Epithelial cell of prostate (primary cell): ENCODE data around the gene POLD2.

Experiments
- DNase-seq: peaks from one replicate; pipeline ENCODE4 v3.0.0-alpha.2; 2011; ENCODE audit warnings: low read depth, low spot score
- H3K27ac ChIP-seq: fragments of 450-650 bp; 2 replicates; pipeline ENCODE4 v1.5.1; 2017; ENCODE audit warnings: mild to moderate bottlenecking

Gene POLD2

GRCh38 chr7:44116087-44116788 is 7.1 kb downstream of the POLD2 start:
- H3K27ac ChIP-seq, result no peak overlapping the region
- DNase-seq, result no peak

- DNase-seq, result no peak
- H3K27ac ChIP-seq, result no peak overlapping the region
These were observed 8.6 kb downstream of the POLD2 start for GRCh38 chr7:44114586-44115310.

- no peak for DNase-seq
These were observed 9.5 kb downstream of the POLD2 start for GRCh38 chr7:44113764-44114354.

GRCh38 chr7:44112997-44113763 is 10.2 kb downstream of the POLD2 start:
- DNase-seq, result no peak
- H3K27ac ChIP-seq, result no peak overlapping the region

More at GRCh38 chr7:44113764-44114354, 9.5 kb downstream of the POLD2 start:
- H3K27ac ChIP-seq, result no peak overlapping the region

GRCh38 chr7:44112231-44112996 is 10.9 kb downstream of the POLD2 start:
- no peak overlapping the region for H3K27ac ChIP-seq
- no peak for DNase-seq

GRCh38 chr7:44111761-44112160 is 11.6 kb downstream of the POLD2 start:
- no peak overlapping the region for H3K27ac ChIP-seq
- no peak for DNase-seq

- DNase-seq, result no peak
These were observed 12.4 kb downstream of the POLD2 start for GRCh38 chr7:44110719-44111635.

GRCh38 chr7:44109991-44110390 is 13.4 kb downstream of the POLD2 start:
- H3K27ac ChIP-seq, result no peak overlapping the region

More at GRCh38 chr7:44110719-44111635, 12.4 kb downstream of the POLD2 start:
- H3K27ac ChIP-seq, result no peak overlapping the region

GRCh38 chr7:44108768-44109750 is 14.3 kb downstream of the POLD2 start:
- no peak overlapping the region for H3K27ac ChIP-seq
- no peak for DNase-seq

More at GRCh38 chr7:44109991-44110390, 13.4 kb downstream of the POLD2 start:
- DNase-seq, result no peak

- no peak for DNase-seq
- H3K27ac ChIP-seq, result no peak overlapping the region
These were observed 15.2 kb downstream of the POLD2 start for GRCh38 chr7:44107961-44108767.

GRCh38 chr7:44107116-44107960 is 16.0 kb downstream of the POLD2 start:
- no peak overlapping the region for H3K27ac ChIP-seq

GRCh38 chr7:44106311-44107065 is 16.9 kb downstream of the POLD2 start:
- no peak for DNase-seq
- H3K27ac ChIP-seq, result no peak overlapping the region

More at GRCh38 chr7:44107116-44107960, 16.0 kb downstream of the POLD2 start:
- DNase-seq, result no peak

GRCh38 chr7:44105832-44106231 is 17.5 kb downstream of the POLD2 start:
- H3K27ac ChIP-seq, result no peak overlapping the region
- no peak for DNase-seq

GRCh38 chr7:44104860-44105771 is 18.2 kb downstream of the POLD2 start:
- no peak for DNase-seq

More at GRCh38 chr7:44104860-44105771, 18.2 kb downstream of the POLD2 start:
- H3K27ac ChIP-seq, result no peak overlapping the region
